Liver (tissue), 9 donors: Measurements from ENCODE around the gene RNF144B. TPM values are rescaled to one million over a fixed set of nuclear protein-coding genes. Genes with fewer than 3 reads are reported as not detected.

Source experiments
- DNase-seq: peaks from one replicate; pipeline ENCODE4 v3.0.0-alpha.2; 2017; ENCODE audit warnings: low spot score
- H3K27ac ChIP-seq, 2 donors: one replicate each; pipeline ENCODE4 v1.7.0; 2013; ENCODE audit warnings: inconsistent platforms in 2 of 2, low read length in 2 of 2, control low read depth in 1 of 2, low read depth in 1 of 2, mild to moderate bottlenecking in 1 of 2
- H3K27me3 ChIP-seq, 4 donors: one replicate each; pipeline versions ENCODE4 v1.6.1 to v1.7.0; 2013; ENCODE audit warnings: low read length in 3 of 4, inconsistent platforms in 1 of 4, mild to moderate bottlenecking in 1 of 4, moderate library complexity in 1 of 4; ENCODE audit not compliant: control insufficient read depth in 4 of 4, insufficient read depth in 4 of 4
- H3K36me3 ChIP-seq, 4 donors: one replicate each; pipeline versions ENCODE4 v1.6.1 to v1.7.0; 2013; ENCODE audit warnings: low read length in 3 of 4, mild to moderate bottlenecking in 3 of 4, low read depth in 1 of 4, moderate library complexity in 1 of 4; ENCODE audit not compliant: control insufficient read depth in 4 of 4, insufficient read depth in 3 of 4
- H3K4me1 ChIP-seq, 4 donors: one replicate each; pipeline versions ENCODE4 v1.6.1 to v1.7.0; 2013; ENCODE audit warnings: low read length in 3 of 4, mild to moderate bottlenecking in 3 of 4, moderate library complexity in 1 of 4; ENCODE audit not compliant: control insufficient read depth in 4 of 4, insufficient read depth in 4 of 4
- H3K4me3 ChIP-seq, 3 donors: one replicate each; pipeline versions ENCODE4 v1.6.1 to v1.7.0; 2013; ENCODE audit warnings: low read length in 3 of 3, control low read depth in 1 of 3, low read depth in 1 of 3, mild to moderate bottlenecking in 1 of 3
- H3K9ac ChIP-seq, 2 donors: one replicate each; pipeline ENCODE4 v1.7.0; 2013; ENCODE audit warnings: low read length in 2 of 2, mild to moderate bottlenecking in 2 of 2, moderate library complexity in 2 of 2, control low read depth in 1 of 2, low read depth in 1 of 2
- H3K9me3 ChIP-seq, 4 donors: one replicate each; pipeline versions ENCODE4 v1.6.1 to v1.7.0; 2013; ENCODE audit warnings: low read length in 3 of 4; ENCODE audit not compliant: control insufficient read depth in 4 of 4
- EGR1 ChIP-seq, 2 donors: IDR thresholded peaks; 2 replicates each; pipeline ENCODE4 v1.6.1; 2016 to 2018; ENCODE audit warnings: antibody characterized with exemption in 2 of 2, low read depth in 2 of 2
- FOXA1 ChIP-seq: IDR thresholded peaks from 2 replicates; pipeline ENCODE4 v1.6.1; 2016; ENCODE audit warnings: antibody characterized with exemption
- FOXA2 ChIP-seq: IDR thresholded peaks from 2 replicates; pipeline ENCODE4 v1.6.1; 2016; ENCODE audit warnings: antibody characterized with exemption
- HNF4A ChIP-seq, 2 donors: conservative IDR thresholded peaks; 2 replicates each; pipeline ENCODE4 v1.6.1; 2016; ENCODE audit warnings: antibody characterized with exemption in 2 of 2, mild to moderate bottlenecking in 2 of 2
- HNF4G ChIP-seq: IDR thresholded peaks from 2 replicates; pipeline ENCODE4 v1.6.1; 2016; ENCODE audit warnings: antibody characterized with exemption
- NR2F2 ChIP-seq: IDR thresholded peaks from 2 replicates; pipeline ENCODE4 v1.6.1; 2016; ENCODE audit warnings: antibody characterized with exemption
- REST ChIP-seq: IDR thresholded peaks from 2 replicates; pipeline ENCODE4 v1.6.1; 2016; ENCODE audit warnings: antibody characterized with exemption, mild to moderate bottlenecking
- RXRA ChIP-seq, 2 donors: IDR thresholded peaks; 2 replicates each; pipeline ENCODE4 v1.6.1; 2017 to 2018; ENCODE audit warnings: antibody characterized with exemption in 2 of 2, mild to moderate bottlenecking in 1 of 2
- SP1 ChIP-seq: IDR thresholded peaks from 2 replicates; pipeline ENCODE4 v1.6.1; 2018; ENCODE audit warnings: antibody characterized with exemption, mild to moderate bottlenecking
- TAF1 ChIP-seq: conservative IDR thresholded peaks from 2 replicates; pipeline ENCODE4 v1.6.1; 2016; ENCODE audit warnings: antibody characterized with exemption, mild to moderate bottlenecking
- YY1 ChIP-seq: IDR thresholded peaks from 2 replicates; pipeline ENCODE4 v1.6.1; 2016; ENCODE audit warnings: antibody characterized with exemption, mild to moderate bottlenecking
- ZBTB33 ChIP-seq: IDR thresholded peaks from 2 replicates; pipeline ENCODE4 v1.6.1; 2016; ENCODE audit warnings: antibody characterized with exemption
- WGBS: extraction: QIAGEN DNeasy Blood & Tissue Kit; methylation state at CpG from one replicate; pipeline ENCODE4 v1.1.7; 2013; 5-methylcytosine and 5-hydroxymethylcytosine counted together
- polyA plus RNA-seq, 2 donors: library from polyadenylated mRNA; stranded (reverse) in 1 of 2; unstranded in 1 of 2; fragments of 200-250 nt in 1 of 2; fragments of >200 nt in 1 of 2; fragmentation: Nextera tagmentation in 1 of 2; extraction: Ambion mirVana in 1 of 2; gene quantifications; one replicate each; pipeline versions ENCODE4 v1.2.1 to v1.2.3, GENCODE V29; 2013 to 2015
- total RNA-seq, 2 donors: library from RNA; depleted of rRNA; stranded (reverse); fragments of >200 nt; gene quantifications; one replicate each; pipeline ENCODE4 v1.2.3, GENCODE V29; 2014
- TF ChIP-seq, protein P1 (sequence below): fragments of 150-350 bp; IDR thresholded peaks from 2 replicates; pipeline ENCODE4 v1.5.1; 2017; ENCODE audit warnings: improper control_type of control experiment, low read depth, low read length; ENCODE audit not compliant: missing input control
- donor health status: healthy.
- donor health status: healthy.
- donor health status: healthy.
- donor health status: healthy.
- donor health status: healthy.

The RNF144B gene
- total and polyA plus RNA-seq, 4 donors = 3.0 to 15.1 (median 7.6) TPM

- TF ChIP-seq YY1 = no peak
- TF ChIP-seq REST = no peak
- TF ChIP-seq NR2F2 = no peak
- TF ChIP-seq EGR1 (IDR thresholded peaks at IDR 0.05; ENCODE audit: low read depth in 2 of 2) = no peak
- TF ChIP-seq HNF4A (conservative IDR thresholded peaks at IDR 0.05) = no peak
- TF ChIP-seq RXRA (IDR thresholded peaks at IDR 0.05) = no peak
- no peak for TF ChIP-seq TAF1
Measured at GRCh38 chr6:18393698-18394097, 6.5 kb downstream of the RNF144B start (continued).

- TF ChIP-seq REST (no peak), HNF4G (no peak), RXRA (IDR thresholded peaks at IDR 0.05) (no peak), FOXA1 (no peak)
- H3K9me3 ChIP-seq = no peaks in the 10 kb centered on the region
- no peak overlapping the region for H3K27ac ChIP-seq
- H3K4me3 ChIP-seq = no peak overlapping the region
- H3K4me1 ChIP-seq = peaks cover 1 to 37% (median 21%) of the 10 kb centered on the region in 4 donors
- H3K27me3 ChIP-seq = no peaks in the 10 kb centered on the region
- WGBS = 68% methylated on average over 2 of the region's 2 CpGs
- no peak for DNase-seq
- peaks cover 0 to 12% (median 7%) of the 10 kb centered on the region in 4 donors for H3K36me3 ChIP-seq
- H3K9ac ChIP-seq = peak overlapping the region in 1 of 2 donors; percentile 19
Measured at GRCh38 chr6:18395177-18395855, 8.2 kb downstream of the RNF144B start.

GRCh38 chr6:18395856-18396197, 8.7 kb downstream of the RNF144B start:
- WGBS = 94% methylated on average over 1 of the region's 1 CpG
- Histone ChIP-seq H3K36me3 (peaks cover 0 to 15% (median 10%) of the 10 kb centered on the region in 4 donors), H3K4me3 (no peak overlapping the region), H3K4me1 (peaks cover 1 to 38% (median 24%) of the 10 kb centered on the region in 4 donors), H3K9ac (no peak overlapping the region), H3K27me3 (no peaks in the 10 kb centered on the region), H3K9me3 (no peaks in the 10 kb centered on the region), H3K27ac (no peak overlapping the region)
- DNase-seq = no peak
- TF ChIP-seq NR2F2 = no peak
- no peak for TF ChIP-seq HNF4G
- no peak for TF ChIP-seq EGR1 (IDR thresholded peaks at IDR 0.05; ENCODE audit: low read depth in 2 of 2)
- no peak for TF ChIP-seq ZBTB33
- no peak for TF ChIP-seq FOXA1
- no peak for TF ChIP-seq REST
- TF ChIP-seq HNF4A (conservative IDR thresholded peaks at IDR 0.05) = no peak
- TF ChIP-seq, protein P1, sequence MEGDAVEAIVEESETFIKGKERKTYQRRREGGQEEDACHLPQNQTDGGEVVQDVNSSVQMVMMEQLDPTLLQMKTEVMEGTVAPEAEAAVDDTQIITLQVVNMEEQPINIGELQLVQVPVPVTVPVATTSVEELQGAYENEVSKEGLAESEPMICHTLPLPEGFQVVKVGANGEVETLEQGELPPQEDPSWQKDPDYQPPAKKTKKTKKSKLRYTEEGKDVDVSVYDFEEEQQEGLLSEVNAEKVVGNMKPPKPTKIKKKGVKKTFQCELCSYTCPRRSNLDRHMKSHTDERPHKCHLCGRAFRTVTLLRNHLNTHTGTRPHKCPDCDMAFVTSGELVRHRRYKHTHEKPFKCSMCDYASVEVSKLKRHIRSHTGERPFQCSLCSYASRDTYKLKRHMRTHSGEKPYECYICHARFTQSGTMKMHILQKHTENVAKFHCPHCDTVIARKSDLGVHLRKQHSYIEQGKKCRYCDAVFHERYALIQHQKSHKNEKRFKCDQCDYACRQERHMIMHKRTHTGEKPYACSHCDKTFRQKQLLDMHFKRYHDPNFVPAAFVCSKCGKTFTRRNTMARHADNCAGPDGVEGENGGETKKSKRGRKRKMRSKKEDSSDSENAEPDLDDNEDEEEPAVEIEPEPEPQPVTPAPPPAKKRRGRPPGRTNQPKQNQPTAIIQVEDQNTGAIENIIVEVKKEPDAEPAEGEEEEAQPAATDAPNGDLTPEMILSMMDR = no peak
- TF ChIP-seq TAF1 = no peak
- no peak for TF ChIP-seq FOXA2
- TF ChIP-seq SP1 = no peak
